ENCODE data around the gene NGEF. TPM values are rescaled to one million over a fixed set of nuclear protein-coding genes. Genes with fewer than 3 reads are reported as not detected.

Gene NGEF
- total and polyA plus RNA-seq, 10 of the 15 experiments (the other 5 are each of a cell fraction or from before 2014, with no cell fraction given), result 0.12 TPM; not detected in 9

- Histone ChIP-seq H2AFZ (ENCODE audit: control insufficient read depth, low read depth, low read length) (no peak overlapping the region), H3K79me2 (ENCODE audit: control insufficient read depth, insufficient read depth, low read length) (no peaks in the 10 kb centered on the region), H3K9ac (ENCODE audit: control insufficient read depth, insufficient read depth, low read length) (no peak overlapping the region), H3K36me3 (ENCODE audit: control insufficient read depth in 2 of 2, insufficient read depth in 2 of 2, low read length in 1 of 2) (no peaks in the 10 kb centered on the region), H3K4me3 (no peak overlapping the region), H3K4me2 (ENCODE audit: control insufficient read depth, insufficient read depth) (no peak overlapping the region), H3K9me3 (replicated peaks; ENCODE audit: control insufficient read depth, insufficient read depth, low read length) (no peaks in the 10 kb centered on the region), H4K20me1 (ENCODE audit: control insufficient read depth, insufficient read depth) (no peaks in the 10 kb centered on the region), H3K27ac (ENCODE audit: control insufficient read depth, insufficient read depth) (no peak overlapping the region), H3K4me1 (ENCODE audit: control insufficient read depth, insufficient read depth, low read length) (no peaks in the 10 kb centered on the region), H3K27me3 (replicated peaks in 1 of 2; ENCODE audit: control insufficient read depth in 2 of 2, insufficient read depth in 2 of 2, low read length in 1 of 2) (no peaks in the 10 kb centered on the region; a peak in 1 of 4 replicates)
- ChIA-PET SMC1A (ENCODE audit: uncharacterized antibody, unreplicated experiment) (no interaction called here), POLR2A (interaction anchor here (0.5 kb wide), 1 partner anchor 147 kb away, joined by 3 read pairs; no protein-coding TSS in a partner anchor), CTCF (no interaction called here), RAD21 (ENCODE audit: unreplicated experiment) (interaction anchor here (0.7 kb wide), 1 partner anchor 144 kb away, joined by 3 read pairs; no protein-coding TSS in a partner anchor)
- intact Hi-C loops (cut with micrococcal nuclease; ENCODE audit: unreplicated experiment), result no loop called here
- TF ChIP-seq ZNF274 (IDR thresholded peaks at IDR 0.05; ENCODE audit: insufficient read depth, insufficient read length) (no peak), USF2 (IDR thresholded peaks at IDR 0.05; ENCODE audit: borderline replicate concordance, low read depth, low read length) (no peak)
- no peak for DNase-seq (ENCODE audit: low read depth, low spot score)
- 51% methylated on average over 27 of the region's 27 CpGs for WGBS (ENCODE audit: insufficient coverage, insufficient replicate concordance, low lambda C conversion rate, missing lambda C conversion rate)
- no TSS peak for BruUV-seq (replicated peaks)
- in situ Hi-C loops (cut with MboI), result no loop called here
- no peak for ATAC-seq
- FAIRE-seq, result no peak
These were observed 128.3 kb downstream of the NGEF start for GRCh38 chr2:232884549-232885263.

- Histone ChIP-seq H3K27ac (ENCODE audit: control insufficient read depth, insufficient read depth) (no peak overlapping the region), H3K9ac (ENCODE audit: control insufficient read depth, insufficient read depth, low read length) (no peak overlapping the region), H3K4me2 (ENCODE audit: control insufficient read depth, insufficient read depth) (no peak overlapping the region), H3K4me3 (no peak overlapping the region), H3K9me3 (replicated peaks; ENCODE audit: control insufficient read depth, insufficient read depth, low read length) (no peaks in the 10 kb centered on the region), H3K27me3 (replicated peaks in 1 of 2; ENCODE audit: control insufficient read depth in 2 of 2, insufficient read depth in 2 of 2, low read length in 1 of 2) (no peaks in the 10 kb centered on the region; a peak in 1 of 4 replicates), H3K79me2 (ENCODE audit: control insufficient read depth, insufficient read depth, low read length) (no peaks in the 10 kb centered on the region), H4K20me1 (ENCODE audit: control insufficient read depth, insufficient read depth) (no peaks in the 10 kb centered on the region), H3K4me1 (ENCODE audit: control insufficient read depth, insufficient read depth, low read length) (no peaks in the 10 kb centered on the region), H3K36me3 (ENCODE audit: control insufficient read depth in 2 of 2, insufficient read depth in 2 of 2, low read length in 1 of 2) (no peaks in the 10 kb centered on the region), H2AFZ (ENCODE audit: control insufficient read depth, low read depth, low read length) (no peak overlapping the region)
- in situ Hi-C loops (cut with MboI) (no loop called here), intact Hi-C loops (cut with micrococcal nuclease; ENCODE audit: unreplicated experiment) (no loop called here)
- FAIRE-seq (no peak), DNase-seq (ENCODE audit: low read depth, low spot score) (no peak), ATAC-seq (no peak)
- POLR2A ChIA-PET, result interaction anchor here (0.5 kb wide), 1 partner anchor 146 kb away, joined by 3 read pairs; no protein-coding TSS in a partner anchor
- no TSS peak for BruUV-seq (replicated peaks)
- SMC1A ChIA-PET (ENCODE audit: uncharacterized antibody, unreplicated experiment), result no interaction called here
- CTCF ChIA-PET, result no interaction called here
- RAD21 ChIA-PET (ENCODE audit: unreplicated experiment), result no interaction called here
- WGBS (ENCODE audit: insufficient coverage, insufficient replicate concordance, low lambda C conversion rate, missing lambda C conversion rate), result 52% methylated on average over 10 of the region's 11 CpGs
- TF ChIP-seq ZNF217 (IDR thresholded peaks at IDR 0.05) (no peak), CBX5 (IDR thresholded peaks at IDR 0.05; ENCODE audit: low read depth) (no peak), HSF1 (IDR thresholded peaks at IDR 0.05; ENCODE audit: low read depth, low read length) (no peak), CTCF (IDR thresholded peaks at IDR 0.05 in 2 of 3, conservative IDR thresholded peaks at IDR 0.05 in 1 of 3; ENCODE audit: control insufficient read depth in 2 of 3, extremely low read depth in 1 of 3, insufficient read depth in 1 of 3, low read depth in 3 of 3, low read length in 3 of 3) (no peak), WRNIP1 (IDR thresholded peaks at IDR 0.05; ENCODE audit: borderline replicate concordance, low read depth, low read length) (no peak), E4F1 (IDR thresholded peaks at IDR 0.05; ENCODE audit: borderline replicate concordance, partially characterized antibody) (no peak), SP1 (IDR thresholded peaks at IDR 0.05; ENCODE audit: low read depth, low read length) (no peak)
These were observed 129.0 kb downstream of the NGEF start for GRCh38 chr2:232884001-232884421.
